ENCODE results near the gene PTPRO. TPM values are rescaled to one million over a fixed set of nuclear protein-coding genes. Genes with fewer than 3 reads are reported as not detected.

PTPRO gene
- total RNA-seq, 1 donor, result 3.4 TPM

DNA sequence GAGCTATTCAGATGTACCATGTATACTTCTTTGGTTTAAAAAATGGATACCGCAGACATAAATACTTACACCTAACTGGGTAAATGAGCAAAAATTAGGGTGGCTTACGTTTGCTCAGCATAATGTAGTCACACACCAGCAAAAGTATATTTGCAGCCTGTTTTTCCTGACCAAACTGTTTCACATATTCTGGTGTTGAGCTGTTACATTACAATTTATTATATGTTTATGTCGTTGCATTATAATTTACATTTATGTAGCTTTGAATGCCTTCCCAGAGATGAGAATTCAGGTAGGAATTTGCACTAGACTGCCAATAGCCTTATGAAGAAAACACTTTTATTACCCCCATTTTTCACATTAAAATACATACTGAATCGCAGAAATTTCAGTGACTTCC lies 183.3 kb downstream of the PTPRO start:
- no peaks in the 10 kb centered on the region for H3K9me3 ChIP-seq (ENCODE audit: low read depth, low read length)
- H3K27me3 ChIP-seq (ENCODE audit: insufficient read depth, low read length), result peaks cover 3% of the 10 kb centered on the region
- H3K4me3 ChIP-seq (ENCODE audit: low read length), result no peak overlapping the region
- H3K4me1 ChIP-seq (ENCODE audit: insufficient read depth, low read length), result no peaks in the 10 kb centered on the region

DNA sequence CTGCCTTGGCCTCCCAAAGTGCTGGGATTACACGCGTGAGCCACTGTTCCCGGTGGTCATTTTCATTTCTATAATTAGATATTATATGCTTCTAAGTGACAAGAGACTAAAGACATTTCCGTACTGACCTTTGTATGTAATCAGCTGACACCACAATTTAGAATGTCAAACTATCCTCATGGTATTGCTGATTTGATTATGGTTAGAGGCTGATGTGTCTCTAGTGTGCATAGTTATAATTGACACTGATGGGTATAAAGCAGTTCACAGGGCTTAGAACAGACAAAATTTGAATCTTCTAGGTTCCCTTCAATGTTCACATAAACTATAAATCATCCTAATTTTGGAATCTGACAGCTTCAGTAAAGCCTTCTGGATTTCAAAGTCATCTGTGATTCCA lies 192.7 kb downstream of the PTPRO start:
- Histone ChIP-seq H3K27me3 (ENCODE audit: insufficient read depth, low read length) (peaks cover 4% of the 10 kb centered on the region), H3K9me3 (ENCODE audit: low read depth, low read length) (no peaks in the 10 kb centered on the region), H3K4me1 (ENCODE audit: insufficient read depth, low read length) (no peaks in the 10 kb centered on the region), H3K4me3 (ENCODE audit: low read length) (no peak overlapping the region)

- H3K4me1 ChIP-seq (ENCODE audit: insufficient read depth, low read length), result no peaks in the 10 kb centered on the region
- H3K9me3 ChIP-seq (ENCODE audit: low read depth, low read length), result no peaks in the 10 kb centered on the region
- H3K4me3 ChIP-seq (ENCODE audit: low read length), result no peak overlapping the region
- H3K27me3 ChIP-seq (ENCODE audit: insufficient read depth, low read length), result peaks cover 9% of the 10 kb centered on the region
Observed at GRCh38 chr12:15520083-15520482, 197.8 kb downstream of the PTPRO start.

- H3K4me3 ChIP-seq (ENCODE audit: low read length), result no peak overlapping the region
- no peaks in the 10 kb centered on the region for H3K4me1 ChIP-seq (ENCODE audit: insufficient read depth, low read length)
- H3K9me3 ChIP-seq (ENCODE audit: low read depth, low read length), result no peaks in the 10 kb centered on the region
- H3K27me3 ChIP-seq (ENCODE audit: insufficient read depth, low read length), result peaks cover 9% of the 10 kb centered on the region
Observed at GRCh38 chr12:15520844-15521243, 198.5 kb downstream of the PTPRO start.

GRCh38 chr12:15522574-15523187 lies 200.4 kb downstream of the PTPRO start:
- H3K9me3 ChIP-seq (ENCODE audit: low read depth, low read length), result no peaks in the 10 kb centered on the region
- peaks cover 9% of the 10 kb centered on the region for H3K27me3 ChIP-seq (ENCODE audit: insufficient read depth, low read length)
- no peak overlapping the region for H3K4me3 ChIP-seq (ENCODE audit: low read length)
- no peaks in the 10 kb centered on the region for H3K4me1 ChIP-seq (ENCODE audit: insufficient read depth, low read length)

DNA sequence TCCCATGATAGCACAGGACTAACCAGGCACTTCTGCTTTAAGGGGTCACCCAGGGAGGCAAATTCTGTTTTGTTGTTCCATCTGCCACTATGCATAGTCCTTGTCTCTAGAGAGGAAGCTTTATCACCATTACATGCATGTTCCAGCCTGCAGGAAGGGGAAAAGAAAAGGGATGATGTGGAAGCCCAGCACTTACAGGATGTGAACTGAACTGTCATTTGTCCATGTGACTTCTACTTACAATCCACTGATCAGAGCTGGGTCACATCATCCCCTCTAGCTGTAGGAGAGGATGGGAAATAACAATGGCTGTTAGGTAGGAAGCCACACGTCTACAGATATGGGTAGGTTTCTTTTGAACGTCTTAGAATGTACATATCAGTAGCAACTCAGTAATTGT lies 203.1 kb downstream of the PTPRO start:
- H3K27me3 ChIP-seq (ENCODE audit: insufficient read depth, low read length), result peaks cover under 1% of the 10 kb centered on the region
- no peaks in the 10 kb centered on the region for H3K4me1 ChIP-seq (ENCODE audit: insufficient read depth, low read length)
- no peak overlapping the region for H3K4me3 ChIP-seq (ENCODE audit: low read length)

DNA sequence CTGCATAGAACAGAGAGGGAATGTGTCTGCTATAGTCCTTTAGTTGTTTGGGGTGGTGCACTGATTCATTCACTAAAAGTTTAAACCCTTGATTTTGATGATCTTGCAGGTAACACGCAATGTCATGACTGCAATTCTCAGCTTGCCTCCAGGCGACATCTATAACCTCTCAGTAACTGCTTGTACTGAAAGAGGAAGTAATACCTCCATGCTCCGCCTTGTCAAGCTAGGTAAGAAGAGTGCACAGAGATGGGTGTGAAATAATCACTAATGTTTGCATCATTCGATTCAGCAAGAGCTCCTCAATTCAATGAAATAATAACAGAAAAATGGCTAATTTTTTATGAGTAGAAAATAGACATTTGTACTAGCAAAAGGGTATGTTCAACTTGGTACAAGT lies 203.7 kb downstream of the PTPRO start:
- peaks cover 4% of the 10 kb centered on the region for H3K9me3 ChIP-seq (ENCODE audit: low read depth, low read length)
- H3K4me1 ChIP-seq (ENCODE audit: insufficient read depth, low read length), result no peaks in the 10 kb centered on the region
- no peaks in the 10 kb centered on the region for H3K27me3 ChIP-seq (ENCODE audit: insufficient read depth, low read length)
- H3K4me3 ChIP-seq (ENCODE audit: low read length), result no peak overlapping the region

More for the DNA sequence above, 203.1 kb downstream of the PTPRO start:
- peaks cover 4% of the 10 kb centered on the region for H3K9me3 ChIP-seq (ENCODE audit: low read depth, low read length)

DNA sequence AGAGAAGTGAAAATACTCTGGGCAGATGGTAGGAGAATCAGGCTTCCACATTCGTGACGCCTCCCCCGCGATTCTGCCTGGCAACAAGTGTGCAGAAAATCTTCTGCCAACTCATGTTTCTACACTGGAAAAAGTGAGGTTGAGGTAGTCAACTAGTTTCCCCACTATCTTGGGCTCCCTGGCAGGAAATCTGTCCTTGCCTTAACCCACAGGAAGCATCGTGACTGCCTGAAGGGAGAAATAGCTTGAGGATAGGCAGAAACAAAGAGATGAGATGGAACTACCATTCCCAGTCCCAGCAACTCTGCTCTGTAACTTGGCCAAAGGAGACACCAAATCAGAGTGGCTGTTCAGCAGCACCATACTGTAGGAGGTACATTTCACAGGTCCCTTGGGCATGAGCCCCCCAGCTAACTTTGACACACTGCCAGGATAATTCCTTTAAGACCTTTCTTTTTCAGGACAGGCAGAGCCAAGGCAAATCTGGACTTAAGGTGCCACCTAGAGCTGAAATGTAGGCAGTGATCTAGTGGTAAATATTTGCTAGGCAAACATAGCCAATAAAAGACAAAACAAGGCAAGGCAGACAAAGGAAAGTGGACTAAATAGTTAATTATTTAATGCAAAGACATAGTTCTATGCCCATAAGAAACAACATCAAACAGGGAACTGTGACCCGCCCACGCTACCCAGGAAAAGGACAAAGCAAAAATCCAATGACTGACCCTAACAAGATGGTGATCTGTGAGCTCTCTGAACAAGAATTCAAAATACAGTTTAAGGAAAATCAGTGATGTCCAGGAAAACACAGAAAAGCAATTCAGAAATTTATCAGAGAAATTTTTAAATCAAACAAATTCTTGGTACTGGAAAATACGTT lies 205.1 kb downstream of the PTPRO start:
- H3K27me3 ChIP-seq (ENCODE audit: insufficient read depth, low read length), result no peaks in the 10 kb centered on the region

DNA sequence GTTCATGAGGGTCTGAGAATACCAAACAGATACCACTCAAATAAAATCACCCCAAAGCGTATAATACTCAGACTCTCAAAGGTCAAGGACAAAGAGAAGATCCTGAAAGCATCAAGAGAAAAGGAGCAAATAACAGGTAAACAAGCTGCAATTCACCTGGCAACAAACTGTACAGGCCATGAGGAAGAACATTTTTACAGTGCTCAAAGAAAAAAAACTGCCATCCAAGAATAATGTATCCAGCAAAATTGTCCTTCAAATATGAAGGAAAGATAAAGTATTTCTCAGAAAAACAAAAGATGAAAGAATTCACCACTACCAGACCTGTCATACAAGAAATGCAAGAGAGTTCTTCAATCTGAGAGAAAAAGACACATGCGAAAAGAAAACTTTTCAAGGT lies 206.4 kb downstream of the PTPRO start:
- Histone ChIP-seq H3K4me3 (ENCODE audit: low read length) (no peak overlapping the region), H3K27me3 (ENCODE audit: insufficient read depth, low read length) (no peaks in the 10 kb centered on the region), H3K9me3 (ENCODE audit: low read depth, low read length) (peaks cover 4% of the 10 kb centered on the region), H3K4me1 (ENCODE audit: insufficient read depth, low read length) (peaks cover 4% of the 10 kb centered on the region)

More for the DNA sequence above, 205.1 kb downstream of the PTPRO start:
- peaks cover 2% of the 10 kb centered on the region for H3K4me1 ChIP-seq (ENCODE audit: insufficient read depth, low read length)
- H3K9me3 ChIP-seq (ENCODE audit: low read depth, low read length), result peaks cover 4% of the 10 kb centered on the region
- H3K4me3 ChIP-seq (ENCODE audit: low read length), result no peak overlapping the region

GRCh38 chr12:15530361-15530760 lies 208.1 kb downstream of the PTPRO start:
- Histone ChIP-seq H3K4me1 (ENCODE audit: insufficient read depth, low read length) (peaks cover 19% of the 10 kb centered on the region), H3K9me3 (ENCODE audit: low read depth, low read length) (peaks cover 4% of the 10 kb centered on the region), H3K27me3 (ENCODE audit: insufficient read depth, low read length) (no peaks in the 10 kb centered on the region), H3K4me3 (ENCODE audit: low read length) (no peak overlapping the region)

DNA sequence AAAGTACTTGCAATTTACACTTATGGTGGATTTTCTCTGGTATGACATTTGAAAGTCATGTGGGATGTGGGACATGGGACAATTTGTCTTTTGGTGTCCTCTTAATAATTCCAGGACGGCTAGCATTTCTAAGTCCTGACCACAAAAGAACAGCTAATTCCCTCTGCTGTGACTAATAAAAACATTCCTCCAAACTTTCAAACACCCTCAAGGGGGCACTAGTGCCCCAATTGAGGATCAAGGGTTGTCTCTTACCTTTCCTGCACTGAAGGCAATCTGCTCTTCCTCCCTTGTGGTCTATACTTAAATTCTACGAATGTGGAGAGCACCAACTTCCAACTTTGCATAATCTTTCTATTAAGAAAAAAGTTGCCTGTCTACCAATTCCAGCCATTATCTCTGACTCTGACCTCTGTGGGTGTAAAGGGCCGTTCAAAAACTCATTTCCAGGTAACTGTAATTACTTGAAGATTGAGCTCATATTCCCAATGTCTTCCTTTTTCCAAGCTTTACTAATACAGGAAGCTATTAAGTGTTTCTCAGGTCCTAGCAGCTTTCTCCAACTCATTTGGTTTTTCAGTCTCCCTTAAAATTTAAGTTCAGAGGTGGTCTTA lies 210.2 kb downstream of the PTPRO start:
- no peaks in the 10 kb centered on the region for H3K27me3 ChIP-seq (ENCODE audit: insufficient read depth, low read length)
- H3K4me1 ChIP-seq (ENCODE audit: insufficient read depth, low read length), result peaks cover 30% of the 10 kb centered on the region
- H3K9me3 ChIP-seq (ENCODE audit: low read depth, low read length), result peaks cover 4% of the 10 kb centered on the region
- H3K4me3 ChIP-seq (ENCODE audit: low read length), result no peak overlapping the region

GRCh38 chr12:15534322-15534721 lies 212.0 kb downstream of the PTPRO start:
- no peaks in the 10 kb centered on the region for H3K9me3 ChIP-seq (ENCODE audit: low read depth, low read length)
- H3K4me3 ChIP-seq (ENCODE audit: low read length), result no peak overlapping the region
- H3K27me3 ChIP-seq (ENCODE audit: insufficient read depth, low read length), result no peaks in the 10 kb centered on the region
- peaks cover 30% of the 10 kb centered on the region for H3K4me1 ChIP-seq (ENCODE audit: insufficient read depth, low read length)

- no peak overlapping the region for H3K4me3 ChIP-seq (ENCODE audit: low read length)
- H3K9me3 ChIP-seq (ENCODE audit: low read depth, low read length), result no peaks in the 10 kb centered on the region
- H3K27me3 ChIP-seq (ENCODE audit: insufficient read depth, low read length), result no peaks in the 10 kb centered on the region
- peaks cover 30% of the 10 kb centered on the region for H3K4me1 ChIP-seq (ENCODE audit: insufficient read depth, low read length)
Observed at GRCh38 chr12:15534874-15535273, 212.6 kb downstream of the PTPRO start.

DNA sequence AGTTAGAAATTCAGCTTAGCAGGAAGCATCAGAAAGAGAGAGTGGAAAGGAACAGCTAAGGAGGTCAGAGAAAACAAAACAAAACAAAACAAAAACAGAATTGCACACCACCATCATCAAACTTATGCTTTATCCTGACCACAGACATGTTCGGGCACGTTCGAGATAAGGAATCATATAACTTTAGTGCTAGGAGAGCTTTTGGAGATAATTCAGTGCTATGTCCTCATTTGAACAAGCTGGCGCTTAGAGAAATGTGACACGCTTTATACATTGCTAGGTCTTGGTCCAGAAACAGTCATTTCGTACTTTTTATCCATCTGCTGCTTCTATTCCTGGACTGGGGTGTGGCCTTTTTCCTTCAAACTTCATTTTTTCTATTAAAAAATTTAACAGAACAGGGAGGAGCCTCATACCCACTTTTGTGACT lies 213.1 kb downstream of the PTPRO start:
- no peaks in the 10 kb centered on the region for H3K27me3 ChIP-seq (ENCODE audit: insufficient read depth, low read length)
- H3K4me1 ChIP-seq (ENCODE audit: insufficient read depth, low read length), result peaks cover 30% of the 10 kb centered on the region
- H3K4me3 ChIP-seq (ENCODE audit: low read length), result no peak overlapping the region
- no peaks in the 10 kb centered on the region for H3K9me3 ChIP-seq (ENCODE audit: low read depth, low read length)

DNA sequence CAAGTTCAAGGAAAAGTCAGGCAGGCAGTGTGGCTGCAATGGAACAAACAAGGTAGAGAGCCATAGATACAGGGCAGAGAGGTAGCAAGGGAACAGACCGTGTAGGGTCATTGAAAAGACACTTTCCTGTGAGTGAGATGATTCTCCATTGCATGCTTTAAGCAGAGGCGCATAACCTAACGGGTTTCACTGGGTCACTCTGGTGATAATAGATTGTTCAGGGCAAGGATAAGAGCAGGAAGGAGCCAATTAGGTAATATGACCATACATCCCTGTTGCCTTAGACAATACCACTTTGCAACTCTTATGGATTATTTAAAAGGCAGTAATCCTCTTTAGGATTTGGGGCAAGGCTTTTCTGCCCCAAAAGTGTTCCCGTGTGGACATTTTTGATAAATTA lies 214.1 kb downstream of the PTPRO start:
- Histone ChIP-seq H3K4me3 (ENCODE audit: low read length) (no peak overlapping the region), H3K27me3 (ENCODE audit: insufficient read depth, low read length) (no peaks in the 10 kb centered on the region), H3K9me3 (ENCODE audit: low read depth, low read length) (no peaks in the 10 kb centered on the region), H3K4me1 (ENCODE audit: insufficient read depth, low read length) (peaks cover 30% of the 10 kb centered on the region)
